GM18861 (cell line): ENCODE results near the gene MAD2L1BP.
A peak's percentile ranks its signal among the peaks of the same experiment; 100 is the strongest.

Experiments used
- ATAC-seq: cut with Tn5 transposase; IDR thresholded peaks from one replicate; pipeline ENCODE4 v1.9.1; 2021; ENCODE audit not compliant: unreplicated experiment

Gene MAD2L1BP

GRCh38 chr6:43680308-43681200, 44.9 kb downstream of the MAD2L1BP start:
- ATAC-seq = no peak

- no peak for ATAC-seq
These were observed 45.7 kb downstream of the MAD2L1BP start for GRCh38 chr6:43681303-43681702.

GRCh38 chr6:43682724-43683429, 47.2 kb downstream of the MAD2L1BP start:
- no peak for ATAC-seq

GRCh38 chr6:43683708-43684455, 48.2 kb downstream of the MAD2L1BP start:
- ATAC-seq = peak; percentile 46

GRCh38 chr6:43687079-43687436, 51.4 kb downstream of the MAD2L1BP start:
- ATAC-seq = no peak

- peak; percentile 83 for ATAC-seq
These were observed 52.1 kb downstream of the MAD2L1BP start, which contains the start of gene MRPS18A for GRCh38 chr6:43687437-43688347. MRPS18A (minus strand) TSS chr6:43687791; CDS start chr6:43687779, 12 bp downstream.

GRCh38 chr6:43689421-43689820, 53.8 kb downstream of the MAD2L1BP start:
- ATAC-seq = no peak
